Stimulated activated CD8-positive, alpha-beta memory T cell treated with anti-CD3 and anti-CD28 coated beads, Interleukin-7, amount 100 ng/mL, for 1 hour (primary cell): ENCODE measurements around the gene SNX30.

ENCODE experiments used
- DNase-seq, 2 donors: peaks; one replicate each; pipeline ENCODE4 v3.0.0-alpha.2; 2020; ENCODE audit warnings: low read depth in 2 of 2

Gene SNX30

GRCh38 chr9:112885324-112885723 is 134.8 kb downstream of the SNX30 start:
- no peak for DNase-seq

DNA sequence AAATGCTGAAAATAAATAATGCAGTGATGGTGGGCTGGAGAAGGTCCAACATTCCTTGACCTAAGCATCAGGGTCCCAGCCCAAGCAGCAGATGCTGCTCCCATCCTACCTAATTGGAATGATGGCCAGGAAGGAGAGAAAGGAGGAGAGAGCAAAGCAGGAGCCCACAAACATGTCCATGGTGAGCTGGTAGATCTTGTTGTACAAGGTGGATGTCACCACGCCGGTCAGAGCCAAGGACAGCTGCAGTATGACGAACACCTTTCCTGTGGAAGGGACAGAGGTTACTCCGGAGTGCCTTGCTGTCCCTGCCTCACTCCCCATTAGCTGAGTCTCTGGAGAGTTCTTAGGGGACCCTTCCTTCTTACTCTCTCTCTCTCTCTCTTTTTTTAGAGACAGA is 135.8 kb downstream of the SNX30 start:
- no peak for DNase-seq

- no peak for DNase-seq
Measured at GRCh38 chr9:112887381-112887780, 136.8 kb downstream of the SNX30 start.

GRCh38 chr9:112890106-112891081 is 139.8 kb downstream of the SNX30 start, which contains the start of gene SLC46A2:
Gene SLC46A2 (minus strand): TSS chr9:112890876. CDS start chr9:112890681, 195 bp downstream.
- no peak for DNase-seq

GRCh38 chr9:112891521-112891920 is 141.0 kb downstream of the SNX30 start:
- DNase-seq, result no peak

DNA sequence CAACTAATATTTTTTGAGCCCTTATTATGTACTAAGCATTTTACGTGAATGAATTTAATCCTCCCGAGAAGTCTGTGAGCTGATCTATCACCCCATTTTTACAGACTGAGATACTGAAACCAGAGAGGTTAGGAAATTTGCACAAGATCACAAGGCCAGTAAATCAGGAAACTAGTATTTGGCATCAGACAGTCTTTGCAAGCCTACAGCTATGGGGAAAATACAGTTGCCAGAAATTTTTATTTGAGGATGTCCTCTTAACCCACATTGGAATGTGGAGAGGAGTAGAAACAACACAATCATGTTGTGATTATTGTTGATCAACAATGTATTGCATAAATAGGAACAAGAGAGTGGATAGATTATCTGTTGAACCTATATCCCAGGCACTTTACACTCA is 142.4 kb downstream of the SNX30 start:
- DNase-seq, result no peak

- DNase-seq, result no peak
Measured at GRCh38 chr9:112894041-112894440, 143.5 kb downstream of the SNX30 start.

GRCh38 chr9:112894699-112895098 is 144.1 kb downstream of the SNX30 start:
- no peak for DNase-seq

GRCh38 chr9:112896131-112896530 is 145.6 kb downstream of the SNX30 start:
- no peak for DNase-seq

- no peak for DNase-seq
Measured at GRCh38 chr9:112898872-112899311, 148.3 kb downstream of the SNX30 start.

DNA sequence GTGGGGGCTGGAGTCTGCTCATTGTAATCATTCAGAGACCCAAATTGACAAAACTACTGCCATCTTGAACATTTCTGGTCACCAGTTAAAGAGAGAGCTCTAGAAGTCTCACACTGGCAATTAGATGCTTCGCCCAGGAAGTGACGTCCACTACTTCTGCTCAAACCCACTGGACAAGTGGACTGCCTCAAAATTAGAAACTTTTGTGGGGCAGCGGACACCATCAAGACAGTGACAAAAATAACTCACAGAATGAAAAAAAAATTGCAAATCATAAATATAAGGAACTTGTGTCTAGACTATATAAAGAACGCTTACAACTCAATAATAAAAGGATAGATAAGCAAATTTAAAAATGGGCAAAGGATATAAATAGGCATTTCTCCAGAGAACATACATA is 149.9 kb downstream of the SNX30 start:
- DNase-seq, result no peak

DNA sequence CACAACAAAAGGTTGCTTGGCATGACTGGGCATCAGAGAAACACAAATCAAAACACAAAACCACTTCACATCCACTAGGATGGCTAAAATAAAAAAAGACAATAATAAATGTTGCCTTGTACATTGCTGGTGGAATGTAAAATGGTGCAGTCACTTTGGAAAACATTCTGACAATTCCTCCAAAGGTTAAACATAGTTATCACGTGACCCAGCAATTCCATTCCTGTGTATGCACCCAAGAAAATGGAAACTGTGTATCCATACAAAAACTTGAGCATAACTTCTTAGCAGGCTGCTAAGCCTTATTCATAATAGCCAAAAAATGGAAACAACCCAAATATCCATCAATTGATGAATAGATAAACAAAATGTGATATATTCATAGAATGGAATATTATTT is 150.3 kb downstream of the SNX30 start:
- no peak for DNase-seq

DNA sequence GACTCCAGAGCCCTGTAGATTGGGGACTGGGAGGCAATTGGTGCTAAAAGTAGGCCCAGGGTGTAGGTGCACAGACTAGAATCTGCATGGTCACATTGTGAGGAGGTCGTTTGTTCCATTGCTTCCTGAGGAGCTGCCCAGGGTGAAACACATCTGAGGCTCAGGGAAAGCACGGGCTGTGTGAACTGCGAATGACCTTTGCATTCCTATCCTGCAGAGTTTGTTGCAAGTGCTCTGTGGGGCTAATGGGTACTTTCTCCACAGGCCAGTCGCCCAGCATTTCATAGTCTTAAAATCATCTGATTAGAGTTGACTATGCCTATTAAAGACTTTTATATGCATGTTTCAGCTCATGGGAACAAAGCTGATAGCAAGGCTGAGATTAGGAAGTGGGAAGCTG is 154.5 kb downstream of the SNX30 start:
- DNase-seq, result no peak

DNA sequence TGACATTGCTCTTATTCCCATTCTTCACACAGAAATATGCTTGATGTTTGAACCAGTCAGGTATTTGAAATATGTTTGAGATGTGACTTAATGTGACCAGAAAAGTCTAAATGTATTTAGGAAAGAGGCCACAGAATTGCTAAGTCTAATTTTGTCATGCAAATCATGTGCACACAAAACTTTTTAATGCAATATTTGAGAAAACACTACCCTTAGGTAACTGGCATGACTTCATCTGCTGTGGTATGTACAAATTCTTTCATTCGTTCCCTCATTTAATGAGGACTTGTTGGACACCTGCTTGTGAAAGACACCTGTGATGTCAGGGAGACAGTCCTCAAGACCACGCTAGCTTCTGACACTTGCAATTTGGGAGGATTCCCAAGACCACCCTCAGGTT is 161.2 kb downstream of the SNX30 start:
- no peak for DNase-seq

DNA sequence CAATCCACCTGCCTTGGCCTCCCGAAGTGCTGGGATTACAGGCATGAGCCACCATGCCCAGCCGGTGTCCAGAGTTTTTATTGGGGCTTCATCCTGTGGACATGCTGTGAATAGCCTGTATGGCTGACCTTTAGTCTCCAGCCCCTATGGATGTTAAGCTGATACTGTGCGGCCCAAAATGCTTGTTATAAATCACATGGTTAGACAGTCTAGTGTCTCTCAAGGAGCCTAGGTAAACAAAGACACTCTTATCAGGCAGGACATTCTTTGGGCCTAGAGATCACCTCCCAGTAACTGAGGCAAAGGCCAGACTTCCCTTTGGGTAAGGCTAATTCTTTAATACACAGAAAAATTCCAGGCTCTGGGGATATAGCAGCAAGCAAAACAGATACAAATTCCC is 162.1 kb downstream of the SNX30 start:
- no peak for DNase-seq

- no peak for DNase-seq
Measured at GRCh38 chr9:112913326-112913725, 162.8 kb downstream of the SNX30 start.

DNA sequence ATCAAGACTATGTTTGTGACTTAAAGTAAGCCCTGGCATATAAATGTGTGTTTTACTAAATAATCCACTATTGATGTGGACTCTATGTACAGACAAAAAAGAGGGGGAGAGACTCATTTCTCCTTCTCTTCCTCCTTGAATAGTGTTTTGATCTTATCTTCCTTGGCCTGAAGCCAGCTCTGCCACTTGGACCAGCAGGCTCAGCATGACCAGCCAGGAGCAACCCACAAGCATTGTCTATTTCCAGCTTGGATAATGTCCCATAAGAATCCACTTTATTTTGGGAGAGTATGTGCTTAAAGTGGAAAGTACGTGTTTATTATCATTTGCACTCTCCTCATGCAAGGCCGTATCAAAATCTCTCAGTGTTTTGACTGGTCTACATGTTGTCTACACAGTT is 164.0 kb downstream of the SNX30 start:
- no peak for DNase-seq

GRCh38 chr9:112917047-112917986 is 166.8 kb downstream of the SNX30 start:
- DNase-seq, result no peak

DNA sequence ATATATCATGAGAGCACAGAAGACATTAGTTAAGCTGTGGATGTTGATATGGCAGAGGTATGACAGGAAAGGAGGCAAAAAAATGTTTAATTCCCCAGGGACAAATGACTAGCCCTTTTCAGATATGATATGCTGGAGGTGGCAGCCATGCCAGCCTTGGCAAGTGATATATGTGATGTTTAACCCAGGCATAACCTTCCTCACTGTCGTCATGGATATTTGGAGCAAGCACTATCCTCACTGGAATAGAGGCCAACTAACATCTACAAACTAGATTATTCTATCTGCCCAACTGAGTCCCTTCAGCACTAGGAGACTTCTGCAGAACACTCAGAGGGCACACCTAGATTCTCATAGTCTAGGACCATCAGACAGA is 167.4 kb downstream of the SNX30 start:
- no peak for DNase-seq

DNA sequence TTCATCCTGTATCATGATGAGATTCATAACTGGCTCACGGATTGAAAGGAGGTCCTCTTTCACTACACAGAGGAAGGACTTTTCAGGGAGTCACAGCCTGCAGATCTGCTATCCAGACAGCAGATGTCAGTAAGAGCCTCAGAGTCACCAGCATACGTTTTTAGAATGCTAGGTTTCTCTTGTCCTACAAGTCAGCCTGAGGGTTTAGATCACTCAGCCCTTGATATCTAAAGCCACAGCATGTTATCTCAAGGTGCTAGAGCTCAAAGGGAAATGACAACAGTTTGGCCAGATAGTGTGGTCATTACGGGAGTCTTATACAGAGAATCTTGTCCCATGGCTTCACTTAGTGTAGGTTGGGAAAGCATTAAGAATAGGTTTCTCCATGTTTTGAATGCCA is 171.0 kb downstream of the SNX30 start:
- no peak for DNase-seq
